GM12878 (cell line): ENCODE results near the gene MAST4.

ENCODE experiments used
- CEBPB ChIP-seq, 2 experiments: fragments of 150-350 bp in 1 of 2; IDR thresholded peaks; 2 replicates each; pipeline ENCODE4 v1.6.1; 2012 to 2014; ENCODE audit warnings: low read depth in 2 of 2, low read length in 2 of 2, borderline replicate concordance in 1 of 2, inconsistent platforms in 1 of 2
- CHD2 ChIP-seq: IDR thresholded peaks from 2 replicates; pipeline ENCODE4 v1.6.1; 2011; ENCODE audit warnings: low read depth, low read length, improper control_type of control experiment, borderline replicate concordance
- CTCF ChIP-seq, 3 experiments: IDR thresholded peaks in 2 of 3; conservative IDR thresholded peaks in 1 of 3; 2 replicates each; pipeline ENCODE4 v1.5.1; 2011; ENCODE audit warnings: low read depth in 3 of 3, low read length in 3 of 3, mild to moderate bottlenecking in 3 of 3, control low read depth in 2 of 3, moderate library complexity in 2 of 3, inconsistent platforms in 1 of 3, mixed read lengths in 1 of 3; ENCODE audit not compliant: control insufficient read depth in 2 of 3, insufficient read depth in 1 of 3; ENCODE audit errors: extremely low read depth in 1 of 3
- MEF2A ChIP-seq: IDR thresholded peaks from 2 replicates; pipeline ENCODE4 v1.6.1; 2011; ENCODE audit warnings: low read depth, mild to moderate bottlenecking, low read length, moderate library complexity; ENCODE audit not compliant: insufficient read depth
- MXI1 ChIP-seq: fragments of 150-350 bp; IDR thresholded peaks from 2 replicates; pipeline ENCODE4 v1.6.1; 2011; ENCODE audit warnings: low read depth, mild to moderate bottlenecking, inconsistent platforms, low read length, improper control_type of control experiment
- NFIC ChIP-seq: IDR thresholded peaks from 2 replicates; pipeline ENCODE4 v1.6.1; 2012; ENCODE audit warnings: low read depth, mild to moderate bottlenecking, inconsistent platforms, low read length, moderate library complexity
- NFYA ChIP-seq: IDR thresholded peaks from 2 replicates; pipeline ENCODE4 v1.6.1; 2011; ENCODE audit warnings: low read depth, mild to moderate bottlenecking, low read length, improper control_type of control experiment, borderline replicate concordance
- POLR2A ChIP-seq: IDR thresholded peaks from 2 replicates; pipeline ENCODE4 v1.6.1; 2011; ENCODE audit warnings: low read depth, mild to moderate bottlenecking, low read length
- TBL1XR1 ChIP-seq: IDR thresholded peaks from 2 replicates; pipeline ENCODE4 v1.6.1; 2012; ENCODE audit warnings: low read depth, low read length, improper control_type of control experiment
- ZBTB33 ChIP-seq: fragments of 450-650 bp; IDR thresholded peaks from 2 replicates; pipeline ENCODE4 v1.6.1; 2017; ENCODE audit warnings: mild to moderate bottlenecking

GRCh38 chr5:66666778-66667177, 70.6 kb downstream of the MAST4 start:
- TF ChIP-seq TBL1XR1 (no peak), POLR2A (no peak), MEF2A (no peak), NFIC (no peak), CTCF (IDR thresholded peaks at IDR 0.05 in 2 of 3, conservative IDR thresholded peaks at IDR 0.05 in 1 of 3; ENCODE audit: control insufficient read depth in 2 of 3, extremely low read depth in 1 of 3, insufficient read depth in 1 of 3, low read depth in 3 of 3, low read length in 3 of 3) (no peak), NFYA (no peak), ZBTB33 (no peak), CEBPB (IDR thresholded peaks at IDR 0.05; ENCODE audit: borderline replicate concordance in 1 of 2, low read depth in 2 of 2, low read length in 2 of 2) (no peak), CHD2 (no peak), MXI1 (no peak)
